ENCODE measurements around the gene PPP6R1.

GRCh38 chr19:55241935-55242464 is 16.8 kb downstream of the PPP6R1 start:
- no peak for TF ChIP-seq POLR2A (IDR thresholded peaks at IDR 0.05)
- TF ChIP-seq, protein P1, sequence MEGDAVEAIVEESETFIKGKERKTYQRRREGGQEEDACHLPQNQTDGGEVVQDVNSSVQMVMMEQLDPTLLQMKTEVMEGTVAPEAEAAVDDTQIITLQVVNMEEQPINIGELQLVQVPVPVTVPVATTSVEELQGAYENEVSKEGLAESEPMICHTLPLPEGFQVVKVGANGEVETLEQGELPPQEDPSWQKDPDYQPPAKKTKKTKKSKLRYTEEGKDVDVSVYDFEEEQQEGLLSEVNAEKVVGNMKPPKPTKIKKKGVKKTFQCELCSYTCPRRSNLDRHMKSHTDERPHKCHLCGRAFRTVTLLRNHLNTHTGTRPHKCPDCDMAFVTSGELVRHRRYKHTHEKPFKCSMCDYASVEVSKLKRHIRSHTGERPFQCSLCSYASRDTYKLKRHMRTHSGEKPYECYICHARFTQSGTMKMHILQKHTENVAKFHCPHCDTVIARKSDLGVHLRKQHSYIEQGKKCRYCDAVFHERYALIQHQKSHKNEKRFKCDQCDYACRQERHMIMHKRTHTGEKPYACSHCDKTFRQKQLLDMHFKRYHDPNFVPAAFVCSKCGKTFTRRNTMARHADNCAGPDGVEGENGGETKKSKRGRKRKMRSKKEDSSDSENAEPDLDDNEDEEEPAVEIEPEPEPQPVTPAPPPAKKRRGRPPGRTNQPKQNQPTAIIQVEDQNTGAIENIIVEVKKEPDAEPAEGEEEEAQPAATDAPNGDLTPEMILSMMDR (IDR thresholded peaks at IDR 0.05), result no peak
